Esophagus muscularis mucosa (tissue), 4 donors: ENCODE results near the gene PRDM16.

ENCODE experiments used
- CTCF ChIP-seq, 3 experiments: fragments of 200-600 bp in 2 of 3; fragments of 450-650 bp in 1 of 3; sonication (generic) in 2 of 3; IDR thresholded peaks; one replicate each; pipeline ENCODE4 v1.5.1; 2017 to 2019; ENCODE audit warnings: antibody characterized with exemption in 3 of 3, mild to moderate bottlenecking in 2 of 3, moderate library complexity in 1 of 3
- EP300 ChIP-seq: sonication (generic); formaldehyde crosslinking; IDR thresholded peaks from one replicate; pipeline ENCODE4 v1.6.1; 2017; ENCODE audit warnings: antibody characterized with exemption
- POLR2A ChIP-seq: fragments of 450-650 bp; IDR thresholded peaks from one replicate; pipeline ENCODE4 v1.6.1; 2017; ENCODE audit warnings: antibody characterized with exemption, moderate library complexity, mild to moderate bottlenecking, low read depth

GRCh38 chr1:3404801-3405200, 335.8 kb downstream of the PRDM16 start:
- TF ChIP-seq CTCF (IDR thresholded peaks at IDR 0.05) (no peak), POLR2A (no peak), EP300 (no peak)
